CD4-positive, alpha-beta T cell (primary cell): Measurements from ENCODE around the gene PPOX. TPM values are rescaled to one million over a fixed set of nuclear protein-coding genes. Genes with fewer than 3 reads are reported as not detected.

ENCODE experiments used
- ATAC-seq: fragments of 200-7000 bp; cut with Tn5 transposase; one replicate; pipeline ENCODE4 v1.10.0; 2022; ENCODE audit warnings: mild to moderate bottlenecking; ENCODE audit not compliant: poor library complexity
- CTCF ChIA-PET: fragments of 350-600 bp; sonication (Branson Sonifier 250); formaldehyde crosslinking; loops from one replicate; lab custom pipeline; 2021; ENCODE audit warnings: antibody characterized with exemption, inconsistent platforms; lab: Charles Lee
- POLR2A ChIA-PET: fragments of 350-600 bp; sonication (Branson Sonifier 250); formaldehyde crosslinking; loops from one replicate; lab custom pipeline; 2021; ENCODE audit warnings: antibody characterized with exemption, inconsistent platforms; lab: Charles Lee
- DNase-seq, 14 experiments: peaks; one replicate each; pipeline ENCODE4 v3.0.0-alpha.2; 2013 to 2020; ENCODE audit warnings: mixed read lengths in 2 of 14
- H3K27ac ChIP-seq, 2 donors: one replicate each; pipeline versions ENCODE4 v1.5.1 to v1.7.0; 2013; ENCODE audit warnings: low read length in 2 of 2, low read depth in 1 of 2, mild to moderate bottlenecking in 1 of 2
- H3K27me3 ChIP-seq, 2 experiments: 1 replicate in 1 of 2; 2 replicates in 1 of 2; pipeline versions ENCODE4 v1.6.1 to v1.7.0; 2013; ENCODE audit warnings: low read length in 2 of 2, control low read depth in 1 of 2, mild to moderate bottlenecking in 1 of 2, moderate library complexity in 1 of 2; ENCODE audit not compliant: insufficient read depth in 2 of 2, control insufficient read depth in 1 of 2
- H3K36me3 ChIP-seq: one replicate; pipeline ENCODE4 v1.6.1; 2013; ENCODE audit warnings: low read length, control low read depth; ENCODE audit not compliant: insufficient read depth
- H3K4me1 ChIP-seq: one replicate; pipeline ENCODE4 v1.6.1; 2013; ENCODE audit warnings: low read length, control low read depth; ENCODE audit not compliant: insufficient read depth
- H3K4me3 ChIP-seq: one replicate; pipeline ENCODE4 v1.5.1; 2013; ENCODE audit warnings: mild to moderate bottlenecking, low read length, moderate library complexity
- H3K9me3 ChIP-seq, 2 experiments: 1 replicate in 1 of 2; 2 replicates in 1 of 2; pipeline versions ENCODE4 v1.6.1 to v1.7.0; 2013; ENCODE audit warnings: low read length in 2 of 2, mild to moderate bottlenecking in 2 of 2, control low read depth in 1 of 2, moderate library complexity in 1 of 2; ENCODE audit not compliant: control insufficient read depth in 1 of 2, insufficient read depth in 1 of 2
- H3K27ac Mint-ChIP-seq: one replicate; pipeline ENCODE4 v1.8.0; 2020; ENCODE audit warnings: mixed read lengths
- H3K27me3 Mint-ChIP-seq: one replicate; pipeline ENCODE4 v1.8.0; 2021; ENCODE audit warnings: mixed read lengths
- H3K36me3 Mint-ChIP-seq: one replicate; pipeline ENCODE4 v1.8.0; 2021; ENCODE audit warnings: low read depth, mixed read lengths
- H3K4me1 Mint-ChIP-seq: one replicate; pipeline ENCODE4 v1.8.0; 2021; ENCODE audit warnings: low read depth, mixed read lengths
- H3K4me3 Mint-ChIP-seq: one replicate; pipeline ENCODE4 v1.8.0; 2020; ENCODE audit warnings: mild to moderate bottlenecking, mixed read lengths
- H3K9me3 Mint-ChIP-seq: one replicate; pipeline ENCODE4 v1.8.0; 2020; ENCODE audit warnings: mixed read lengths
- CTCF ChIP-seq: fragments of 200-600 bp; IDR thresholded peaks from one replicate; pipeline ENCODE4 v1.8.0; 2022; ENCODE audit warnings: antibody characterized with exemption, mild to moderate bottlenecking
- intact Hi-C, 2 experiments: fragments of 100-400 bp; cut with DNase I in 1 of 2; cut with micrococcal nuclease in 1 of 2; formaldehyde crosslinking; loops; one replicate each; pipeline versions ENCODE4 v1.15.1 to v1.9.0; 2023 to 2025; cut with DNase I, micrococcal nuclease
- total RNA-seq, 174 experiments: library from RNA in 2 of 174; stranded (reverse) in 2 of 174; gene quantifications; one replicate each; pipeline ENCODE4 v1.2.3 and lab custom pipeline; 2021 to 2026

Gene PPOX
- total RNA-seq, 2 experiments from 2014 or later, result 28.6 to 31.5 TPM

GRCh38 chr1:161201836-161202712 is 35.8 kb downstream of the PPOX start, which contains the start of gene NDUFS2:
Gene NDUFS2, plus strand, starts transcription at chr1:161202367. Its CDS starts 19 bp downstream, at chr1:161202386.
- Histone ChIP-seq H3K36me3 (peaks cover 36% of the 10 kb centered on the region), H3K4me1 (peaks cover 47% of the 10 kb centered on the region), H3K4me3 (peak within 1 kb of the TSS; percentile 66), H3K9me3 (no peaks in the 10 kb centered on the region), H3K27ac (peak within 1 kb of the TSS; percentile 85 to 86), H3K27me3 (no peaks in the 10 kb centered on the region)
- H3K4me1 Mint-ChIP-seq, result peaks cover 66% of the 10 kb centered on the region
- no peak for TF ChIP-seq CTCF
- H3K27me3 Mint-ChIP-seq, result no peaks in the 10 kb centered on the region
- H3K9me3 Mint-ChIP-seq, result no peaks in the 10 kb centered on the region
- ChIA-PET POLR2A (interaction anchor here (0.6 to 5.0 kb wide), 38 partner anchors 9 to 939 kb away, joined by 3 to 95 read pairs (median 6); partner anchors contain the start of genes APOA2, ARHGAP30, B4GALT3 and DCAF8), CTCF (interaction anchor here (0.5 to 4.5 kb wide), 11 partner anchors 9 to 180 kb away, joined by 3 to 43 read pairs (median 5); partner anchors contain the start of genes DEDD, PPOX, TOMM40L and UFC1)
- H3K36me3 Mint-ChIP-seq, result peaks cover 42% of the 10 kb centered on the region
- peak within 1 kb of the TSS; percentile 99 for H3K4me3 Mint-ChIP-seq
- intact Hi-C loops, result loop anchor here (1.0 to 2.0 kb wide), 3 partner anchors 17 to 187 kb away; partner anchors contain the start of gene TOMM40L (in 1 of the 2)
- DNase-seq (peak; percentile 90 to 99 (median 94)), ATAC-seq (peak; percentile 99)
- peak within 1 kb of the TSS; percentile 95 for H3K27ac Mint-ChIP-seq

- no peaks in the 10 kb centered on the region for H3K27me3 Mint-ChIP-seq
- no peak overlapping the region for H3K27ac ChIP-seq
- ChIA-PET CTCF (interaction anchor here (1.1 to 2.6 kb wide), 4 partner anchors 19 to 108 kb away, joined by 3 to 14 read pairs (median 3); partner anchors contain the start of genes SDHC and TOMM40L), POLR2A (interaction anchor here (0.7 to 1.9 kb wide), 4 partner anchors 10 to 53 kb away, joined by 3 to 5 read pairs (median 3); partner anchors contain the start of genes TOMM40L and UFC1)
- H3K27ac Mint-ChIP-seq, result no peak overlapping the region
- H3K27me3 ChIP-seq, result no peaks in the 10 kb centered on the region
- no peaks in the 10 kb centered on the region for H3K9me3 Mint-ChIP-seq
- H3K4me3 Mint-ChIP-seq, result no peak overlapping the region
- peaks cover 79% of the 10 kb centered on the region for H3K36me3 ChIP-seq
- DNase-seq (no peak), ATAC-seq (no peak)
- H3K4me3 ChIP-seq, result no peak overlapping the region
- peaks cover 80% of the 10 kb centered on the region for H3K36me3 Mint-ChIP-seq
- TF ChIP-seq CTCF, result no peak
- H3K9me3 ChIP-seq, result no peaks in the 10 kb centered on the region
- peaks cover 67% of the 10 kb centered on the region for H3K4me1 Mint-ChIP-seq
- H3K4me1 ChIP-seq, result peaks cover 37% of the 10 kb centered on the region
- intact Hi-C loops, result no loop called here
These were observed 40.4 kb downstream of the PPOX start for GRCh38 chr1:161206411-161207140.

GRCh38 chr1:161207173-161207572 is 40.9 kb downstream of the PPOX start:
- no peak overlapping the region for H3K4me3 Mint-ChIP-seq
- H3K27me3 ChIP-seq, result no peaks in the 10 kb centered on the region
- H3K9me3 Mint-ChIP-seq, result no peaks in the 10 kb centered on the region
- TF ChIP-seq CTCF, result no peak
- peaks cover 85% of the 10 kb centered on the region for H3K36me3 ChIP-seq
- peaks cover 83% of the 10 kb centered on the region for H3K36me3 Mint-ChIP-seq
- no peak overlapping the region for H3K27ac Mint-ChIP-seq
- H3K4me3 ChIP-seq, result no peak overlapping the region
- peaks cover 61% of the 10 kb centered on the region for H3K4me1 Mint-ChIP-seq
- no peak for ATAC-seq
- H3K9me3 ChIP-seq, result no peaks in the 10 kb centered on the region
- no peak overlapping the region for H3K27ac ChIP-seq
- no peaks in the 10 kb centered on the region for H3K27me3 Mint-ChIP-seq
- H3K4me1 ChIP-seq, result peaks cover 32% of the 10 kb centered on the region
- POLR2A ChIA-PET, result interaction anchor here (1.3 kb wide), 1 partner anchor 9 kb away, joined by 3 read pairs; no protein-coding TSS in a partner anchor
- DNase-seq, result no peak
- CTCF ChIA-PET, result interaction anchor here (1.1 to 2.6 kb wide), 3 partner anchors 18 to 107 kb away, joined by 3 to 14 read pairs (median 3); partner anchors contain the start of genes SDHC and TOMM40L
- intact Hi-C loops, result no loop called here
